Endothelial cell of umbilical vein (primary cell): Measurements from ENCODE around the gene CBFB.

Experiments used
- CTCF ChIP-seq, 2 donors: IDR thresholded peaks; 1 replicate in 1 of 2; 2 replicates in 1 of 2; pipeline ENCODE4 v1.5.1; 2011; ENCODE audit warnings: low read length in 2 of 2, mild to moderate bottlenecking in 2 of 2, moderate library complexity in 2 of 2, control low read depth in 1 of 2, inconsistent platforms in 1 of 2, low read depth in 1 of 2; ENCODE audit not compliant: insufficient read depth in 1 of 2; ENCODE audit errors: extremely low read depth in 1 of 2
- POLR2A ChIP-seq: IDR thresholded peaks from 2 replicates; pipeline ENCODE4 v1.6.1; 2012; ENCODE audit warnings: low read depth, mild to moderate bottlenecking, control low read depth, low read length
- POLR2AphosphoS5 ChIP-seq: IDR thresholded peaks from 2 replicates; pipeline ENCODE4 v1.6.1; 2012; ENCODE audit warnings: low read depth, mild to moderate bottlenecking, control low read depth, low read length, moderate library complexity; ENCODE audit not compliant: insufficient read depth

- no peak for TF ChIP-seq POLR2A
- TF ChIP-seq CTCF (IDR thresholded peaks at IDR 0.05; ENCODE audit: extremely low read depth in 1 of 2, insufficient read depth in 1 of 2, low read depth in 1 of 2, low read length in 2 of 2): no peak
- TF ChIP-seq POLR2AphosphoS5: peak; percentile 63
These were observed 108.7 kb downstream of the CBFB start for GRCh38 chr16:67137605-67138004.
